Suprapubic skin (tissue), 4 donors: Measurements from ENCODE around the gene IL13RA1. TPM values are rescaled to one million over a fixed set of nuclear protein-coding genes. Genes with fewer than 3 reads are reported as not detected.
"Not testable (repeated sequence)": the region's sequence is repeated elsewhere in the genome, so short reads cannot be mapped to it uniquely, and the experiment has no call there.

Experiments used
- DNase-seq, 2 donors: peaks; one replicate each; pipeline ENCODE4 v3.0.0-alpha.2; 2019; ENCODE audit warnings: low spot score in 2 of 2
- H3K27ac ChIP-seq: fragments of 200-600 bp; sonication (generic); one replicate; pipeline ENCODE4 v1.5.1; 2019
- H3K27me3 ChIP-seq: fragments of 200-600 bp; sonication (generic); one replicate; pipeline ENCODE4 v1.5.1; 2019
- H3K36me3 ChIP-seq: fragments of 200-600 bp; sonication (generic); one replicate; pipeline ENCODE4 v1.5.1; 2019
- H3K4me1 ChIP-seq: fragments of 200-600 bp; sonication (generic); one replicate; pipeline ENCODE4 v1.5.1; 2019
- H3K4me3 ChIP-seq: fragments of 200-600 bp; sonication (generic); one replicate; pipeline ENCODE4 v1.5.1; 2019; ENCODE audit warnings: mild to moderate bottlenecking
- H3K9me3 ChIP-seq: fragments of 200-600 bp; sonication (generic); one replicate; pipeline ENCODE4 v1.5.1; 2019
- CTCF ChIP-seq, 2 donors: fragments of 200-600 bp in 1 of 2; fragments of 450-650 bp in 1 of 2; sonication (generic) in 1 of 2; IDR thresholded peaks; one replicate each; pipeline ENCODE4 v1.5.1; 2016 to 2019; ENCODE audit warnings: antibody characterized with exemption in 2 of 2, mild to moderate bottlenecking in 1 of 2, moderate library complexity in 1 of 2
- EP300 ChIP-seq: sonication (generic); formaldehyde crosslinking; IDR thresholded peaks from one replicate; pipeline ENCODE4 v1.6.1; 2017; ENCODE audit warnings: antibody characterized with exemption
- POLR2A ChIP-seq, 2 donors: fragments of 450-650 bp; IDR thresholded peaks; one replicate each; pipeline ENCODE4 v1.6.1; 2017; ENCODE audit warnings: antibody characterized with exemption in 2 of 2, mild to moderate bottlenecking in 2 of 2, moderate library complexity in 2 of 2
- POLR2AphosphoS5 ChIP-seq, 3 donors: sonication (generic); formaldehyde crosslinking; IDR thresholded peaks; one replicate each; pipeline ENCODE4 v1.6.1; 2017; ENCODE audit warnings: antibody characterized with exemption in 3 of 3
- WGBS: methylation state at CpG from one replicate; pipeline ENCODE4 v1.1.5; 2018; 5-methylcytosine and 5-hydroxymethylcytosine counted together
- total RNA-seq, 4 donors: library from RNA; depleted of rRNA; stranded (reverse); fragments of >200 nt; gene quantifications; one replicate each; pipeline ENCODE4 v1.1.0, GENCODE V29; 2016

Gene IL13RA1
- total RNA-seq, 4 donors from 2014 or later: 20.7 to 26.2 (median 24.8) TPM

- DNase-seq: no peak
- Histone ChIP-seq H3K9me3 (no peaks in the 10 kb centered on the region), H3K4me1 (no peaks in the 10 kb centered on the region), H3K27me3 (no peaks in the 10 kb centered on the region), H3K36me3 (no peaks in the 10 kb centered on the region), H3K4me3 (no peak overlapping the region), H3K27ac (no peak overlapping the region)
- TF ChIP-seq CTCF (IDR thresholded peaks at IDR 0.05): no peak
- WGBS: 42% methylated on average over 2 of the region's 2 CpGs
Observed at GRCh38 chrX:118693843-118694242, 33.6 kb upstream of the IL13RA1 start.

- WGBS: 68% methylated on average over 6 of the region's 6 CpGs
Observed at GRCh38 chrX:118694638-118695037, 32.8 kb upstream of the IL13RA1 start.

GRCh38 chrX:118698516-118699170 lies 28.8 kb upstream of the IL13RA1 start:
- Histone ChIP-seq H3K36me3 (no peaks in the 10 kb centered on the region), H3K4me1 (no peaks in the 10 kb centered on the region), H3K27ac (no peak overlapping the region), H3K9me3 (no peaks in the 10 kb centered on the region), H3K4me3 (no peak overlapping the region), H3K27me3 (no peaks in the 10 kb centered on the region)
- no peak for TF ChIP-seq EP300
- TF ChIP-seq POLR2AphosphoS5 (IDR thresholded peaks at IDR 0.05): no peak
- TF ChIP-seq POLR2A (IDR thresholded peaks at IDR 0.05): no peak
- no peak for TF ChIP-seq CTCF (IDR thresholded peaks at IDR 0.05)
- 44% methylated on average over 5 of the region's 5 CpGs for WGBS
- no peak for DNase-seq

More at GRCh38 chrX:118694638-118695037, 32.8 kb upstream of the IL13RA1 start:
- no peaks in the 10 kb centered on the region for H3K36me3 ChIP-seq
- no peaks in the 10 kb centered on the region for H3K27me3 ChIP-seq
- no peak for DNase-seq
- no peaks in the 10 kb centered on the region for H3K9me3 ChIP-seq
- TF ChIP-seq EP300: no peak
- TF ChIP-seq POLR2A (IDR thresholded peaks at IDR 0.05): no peak
- TF ChIP-seq POLR2AphosphoS5 (IDR thresholded peaks at IDR 0.05): no peak
- TF ChIP-seq CTCF (IDR thresholded peaks at IDR 0.05): no peak
- H3K4me3 ChIP-seq: no peak overlapping the region
- H3K4me1 ChIP-seq: no peaks in the 10 kb centered on the region
- no peak overlapping the region for H3K27ac ChIP-seq

GRCh38 chrX:118702741-118703140 lies 24.7 kb upstream of the IL13RA1 start:
- no peaks in the 10 kb centered on the region for H3K9me3 ChIP-seq
- no peak overlapping the region for H3K27ac ChIP-seq
- H3K4me1 ChIP-seq: no peaks in the 10 kb centered on the region
- H3K36me3 ChIP-seq: no peaks in the 10 kb centered on the region
- no peak overlapping the region for H3K4me3 ChIP-seq
- H3K27me3 ChIP-seq: no peaks in the 10 kb centered on the region
- DNase-seq: no peak
- 77% methylated on average over 5 of the region's 5 CpGs for WGBS
- TF ChIP-seq EP300: no peak

GRCh38 chrX:118706681-118707080 lies 20.7 kb upstream of the IL13RA1 start:
- 91% methylated on average over 4 of the region's 4 CpGs for WGBS
- Histone ChIP-seq H3K4me1 (no peaks in the 10 kb centered on the region), H3K36me3 (no peaks in the 10 kb centered on the region), H3K9me3 (no peaks in the 10 kb centered on the region), H3K4me3 (no peak overlapping the region), H3K27ac (no peak overlapping the region), H3K27me3 (no peaks in the 10 kb centered on the region)
- TF ChIP-seq CTCF (IDR thresholded peaks at IDR 0.05): no peak
- TF ChIP-seq EP300: no peak
- TF ChIP-seq POLR2A (IDR thresholded peaks at IDR 0.05): no peak
- TF ChIP-seq POLR2AphosphoS5 (IDR thresholded peaks at IDR 0.05): no peak
- no peak for DNase-seq

- H3K9me3 ChIP-seq: no peaks in the 10 kb centered on the region
- H3K4me1 ChIP-seq: no peaks in the 10 kb centered on the region
- TF ChIP-seq CTCF (IDR thresholded peaks at IDR 0.05) (no peak), POLR2AphosphoS5 (IDR thresholded peaks at IDR 0.05) (no peak), EP300 (no peak), POLR2A (IDR thresholded peaks at IDR 0.05) (no peak)
- H3K27me3 ChIP-seq: no peaks in the 10 kb centered on the region
- no peak overlapping the region for H3K27ac ChIP-seq
- no peak for DNase-seq
- H3K4me3 ChIP-seq: no peak overlapping the region
- H3K36me3 ChIP-seq: no peaks in the 10 kb centered on the region
- WGBS: 96% methylated on average over 1 of the region's 1 CpG
Observed at GRCh38 chrX:118714521-118714920, 12.9 kb upstream of the IL13RA1 start.

- 88% methylated on average over 14 of the region's 14 CpGs for WGBS
- H3K27ac ChIP-seq, H3K27me3 ChIP-seq, H3K4me3 ChIP-seq, DNase-seq, H3K4me1 ChIP-seq, H3K9me3 ChIP-seq, H3K36me3 ChIP-seq: not testable (repeated sequence)
Observed at GRCh38 chrX:118715917-118716316, 11.5 kb upstream of the IL13RA1 start.

GRCh38 chrX:118716833-118717232 lies 10.6 kb upstream of the IL13RA1 start:
- not testable (repeated sequence) for H3K27ac ChIP-seq
- 91% methylated on average over 18 of the region's 28 CpGs for WGBS

More at GRCh38 chrX:118716833-118717232, 10.6 kb upstream of the IL13RA1 start:
- DNase-seq, H3K27me3 ChIP-seq, H3K9me3 ChIP-seq, H3K4me1 ChIP-seq, H3K4me3 ChIP-seq, H3K36me3 ChIP-seq: not testable (repeated sequence)
